GM06990 (cell line): ENCODE measurements around the gene RNF150.

Experiments used
- DNase-seq: peaks from one replicate; pipeline ENCODE4 v3.0.0-alpha.2; 2011; ENCODE audit not compliant: insufficient read length; ENCODE audit errors: extremely low read depth
- H3K27me3 ChIP-seq: replicated peaks from 2 replicates; pipeline ENCODE4 v1.6.0; 2011; ENCODE audit warnings: low read length; ENCODE audit not compliant: control insufficient read depth, insufficient read depth
- H3K36me3 ChIP-seq: 2 replicates; pipeline ENCODE4 v1.5.1; 2011; ENCODE audit warnings: low read length; ENCODE audit not compliant: control insufficient read depth, insufficient read depth
- H3K4me3 ChIP-seq: replicated peaks from 2 replicates; pipeline ENCODE4 v1.5.1; 2011; ENCODE audit warnings: low read depth, mild to moderate bottlenecking, control low read depth, low read length
- TF ChIP-seq, protein P1 (sequence below): IDR thresholded peaks from 2 replicates; pipeline ENCODE4 v1.5.1; 2011; ENCODE audit warnings: low read length, control low read depth, mild to moderate bottlenecking, inconsistent platforms; ENCODE audit not compliant: insufficient read depth, poor library complexity, severe bottlenecking

The RNF150 gene

DNA sequence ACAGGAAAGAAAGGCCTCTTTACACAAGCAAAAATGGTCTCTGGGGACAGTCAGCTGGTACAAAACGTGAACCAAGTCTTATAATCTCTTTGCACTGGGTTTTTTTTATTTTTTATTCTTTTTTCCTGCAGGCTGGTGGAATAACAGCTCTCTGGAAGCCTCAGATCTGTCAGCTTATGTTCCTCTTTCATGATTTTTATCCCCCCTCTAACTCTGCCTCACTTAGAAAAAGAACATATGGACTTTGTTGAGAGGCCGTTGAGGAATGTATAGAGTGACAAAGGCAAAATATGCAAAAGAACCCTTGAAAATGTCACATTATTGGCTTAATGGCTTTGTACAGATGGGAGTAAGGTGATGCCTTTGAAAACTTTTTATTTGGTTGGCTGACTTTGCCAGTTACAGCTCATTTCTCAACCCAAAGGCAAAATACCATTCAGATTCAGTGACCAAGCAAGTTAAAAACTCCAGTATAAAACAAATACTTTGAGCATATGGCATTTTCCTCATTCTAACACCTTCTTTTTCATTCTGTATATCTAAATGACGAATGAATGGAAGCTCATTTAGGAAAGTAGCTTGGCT lies 111.1 kb downstream of the RNF150 start:
- Histone ChIP-seq H3K36me3 (no peaks in the 10 kb centered on the region), H3K4me3 (no peak overlapping the region), H3K27me3 (no peaks in the 10 kb centered on the region)
- no peak for DNase-seq
- TF ChIP-seq, protein P1, sequence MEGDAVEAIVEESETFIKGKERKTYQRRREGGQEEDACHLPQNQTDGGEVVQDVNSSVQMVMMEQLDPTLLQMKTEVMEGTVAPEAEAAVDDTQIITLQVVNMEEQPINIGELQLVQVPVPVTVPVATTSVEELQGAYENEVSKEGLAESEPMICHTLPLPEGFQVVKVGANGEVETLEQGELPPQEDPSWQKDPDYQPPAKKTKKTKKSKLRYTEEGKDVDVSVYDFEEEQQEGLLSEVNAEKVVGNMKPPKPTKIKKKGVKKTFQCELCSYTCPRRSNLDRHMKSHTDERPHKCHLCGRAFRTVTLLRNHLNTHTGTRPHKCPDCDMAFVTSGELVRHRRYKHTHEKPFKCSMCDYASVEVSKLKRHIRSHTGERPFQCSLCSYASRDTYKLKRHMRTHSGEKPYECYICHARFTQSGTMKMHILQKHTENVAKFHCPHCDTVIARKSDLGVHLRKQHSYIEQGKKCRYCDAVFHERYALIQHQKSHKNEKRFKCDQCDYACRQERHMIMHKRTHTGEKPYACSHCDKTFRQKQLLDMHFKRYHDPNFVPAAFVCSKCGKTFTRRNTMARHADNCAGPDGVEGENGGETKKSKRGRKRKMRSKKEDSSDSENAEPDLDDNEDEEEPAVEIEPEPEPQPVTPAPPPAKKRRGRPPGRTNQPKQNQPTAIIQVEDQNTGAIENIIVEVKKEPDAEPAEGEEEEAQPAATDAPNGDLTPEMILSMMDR = no peak

DNA sequence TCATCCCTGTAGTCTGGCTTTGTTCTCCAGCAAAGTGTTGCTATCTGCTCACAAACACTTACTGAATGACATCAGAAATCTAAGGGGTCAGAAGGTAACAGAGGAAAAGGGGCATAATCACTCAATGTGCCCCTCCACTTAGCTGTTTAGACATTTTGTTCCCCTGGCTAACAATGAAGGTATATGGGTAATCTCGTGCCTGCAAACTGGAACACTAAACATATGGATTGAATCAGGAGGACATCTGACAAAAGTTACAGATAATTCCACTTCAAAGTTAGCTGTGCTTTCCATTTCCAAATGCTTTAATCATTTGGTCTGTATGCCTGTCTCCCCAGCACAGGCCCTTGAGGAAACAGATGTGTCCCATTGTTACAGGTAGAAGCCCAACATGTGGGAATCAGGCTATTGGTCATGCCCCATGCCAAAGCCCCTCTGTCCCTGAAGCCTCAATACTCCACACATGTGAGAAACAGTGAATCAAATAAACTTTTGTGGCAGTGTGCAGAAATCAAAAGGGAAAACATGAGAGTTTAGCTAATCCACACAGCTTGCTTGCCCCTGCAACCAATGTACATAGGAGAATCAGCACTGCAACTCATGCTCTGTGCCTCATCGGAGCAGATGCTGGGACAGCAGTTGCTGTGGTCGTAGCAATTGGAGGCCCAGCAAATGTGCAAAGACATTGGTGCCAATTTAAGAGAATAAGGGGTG lies 111.7 kb downstream of the RNF150 start:
- no peak for DNase-seq
- TF ChIP-seq, protein P1 = no peak
- H3K27me3 ChIP-seq = no peaks in the 10 kb centered on the region
- no peak overlapping the region for H3K4me3 ChIP-seq
- H3K36me3 ChIP-seq = no peaks in the 10 kb centered on the region

DNA sequence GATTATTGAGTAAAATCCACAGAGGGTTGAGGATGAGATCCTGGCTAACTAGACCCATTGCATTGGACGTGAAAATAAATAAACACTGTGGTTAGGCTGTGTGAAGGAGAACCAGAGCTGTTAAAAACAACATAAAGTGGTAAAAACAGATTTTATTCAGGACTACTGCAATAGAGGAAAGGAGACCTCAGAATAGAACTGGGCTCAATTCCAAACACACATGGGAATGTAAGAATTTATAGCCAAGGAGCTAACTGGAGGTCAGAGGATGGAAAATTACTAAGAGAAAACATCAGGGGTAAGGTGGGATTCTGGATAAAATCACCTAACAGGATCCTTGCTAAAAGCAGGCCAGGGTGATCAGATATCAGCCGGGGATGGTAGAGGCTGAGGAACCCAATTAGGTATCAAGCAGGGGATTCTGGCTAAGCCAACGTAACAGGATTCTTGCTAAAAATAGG lies 112.4 kb downstream of the RNF150 start:
- H3K4me3 ChIP-seq = no peak overlapping the region
- H3K36me3 ChIP-seq = no peaks in the 10 kb centered on the region
- TF ChIP-seq, protein P1 = no peak
- no peaks in the 10 kb centered on the region for H3K27me3 ChIP-seq
- DNase-seq = no peak

DNA sequence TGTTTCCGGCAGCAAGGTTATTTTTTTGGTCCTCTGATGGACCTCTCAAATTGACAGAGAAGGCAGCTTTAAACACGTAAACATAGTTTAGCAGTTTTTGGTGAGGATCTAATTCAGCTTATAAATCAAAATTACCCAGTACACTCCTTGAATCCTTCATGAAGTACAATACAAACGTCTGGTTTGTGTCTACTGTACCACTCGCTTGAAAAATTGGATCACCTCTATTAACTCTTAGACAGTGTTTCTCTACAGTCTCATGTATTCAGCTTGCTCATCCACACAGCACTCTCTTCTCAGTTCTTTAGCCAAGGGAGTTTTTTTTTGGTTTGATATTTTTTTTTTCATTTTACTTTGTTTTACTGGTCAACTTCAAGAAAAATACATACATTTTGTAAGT lies 113.5 kb downstream of the RNF150 start:
- Histone ChIP-seq H3K4me3 (no peak overlapping the region), H3K36me3 (no peaks in the 10 kb centered on the region), H3K27me3 (no peaks in the 10 kb centered on the region)
- DNase-seq = no peak
- TF ChIP-seq, protein P1 = no peak

DNA sequence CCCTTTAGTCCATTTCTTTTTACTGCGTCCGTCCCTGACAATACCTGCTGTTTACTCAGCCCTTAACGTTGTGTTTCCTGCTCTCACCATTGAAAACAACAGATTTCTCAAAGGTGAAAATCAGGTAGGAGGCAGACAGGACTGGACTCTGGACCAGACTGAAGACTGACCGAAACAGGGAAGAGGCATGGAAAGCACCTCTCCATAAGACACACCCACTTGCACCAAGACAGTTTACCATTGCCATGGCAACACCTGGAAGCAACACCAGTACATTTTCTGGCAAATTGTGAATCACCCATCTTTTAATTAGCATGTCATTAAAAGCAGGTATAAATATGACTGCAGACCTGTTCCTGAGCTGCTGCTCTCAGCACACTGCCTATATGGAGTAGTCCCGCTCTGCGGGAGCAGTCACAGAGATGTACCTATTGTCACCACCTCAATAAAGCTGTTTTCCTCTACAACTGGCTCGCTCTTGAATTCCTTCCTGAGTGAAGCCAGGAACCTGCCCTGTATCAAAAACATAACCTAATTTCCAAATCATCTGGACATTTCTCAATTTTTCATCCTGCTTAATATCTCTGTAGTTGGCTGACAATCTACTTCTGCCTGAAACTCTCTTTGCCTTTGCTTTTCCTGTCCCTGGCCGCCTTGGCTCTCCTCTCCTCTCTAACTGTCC lies 117.0 kb downstream of the RNF150 start:
- Histone ChIP-seq H3K36me3 (no peaks in the 10 kb centered on the region), H3K27me3 (no peaks in the 10 kb centered on the region), H3K4me3 (no peak overlapping the region)
- TF ChIP-seq, protein P1 = no peak
- no peak for DNase-seq
